ENCODE data around the gene ATXN1.

- TF ChIP-seq, protein P1, sequence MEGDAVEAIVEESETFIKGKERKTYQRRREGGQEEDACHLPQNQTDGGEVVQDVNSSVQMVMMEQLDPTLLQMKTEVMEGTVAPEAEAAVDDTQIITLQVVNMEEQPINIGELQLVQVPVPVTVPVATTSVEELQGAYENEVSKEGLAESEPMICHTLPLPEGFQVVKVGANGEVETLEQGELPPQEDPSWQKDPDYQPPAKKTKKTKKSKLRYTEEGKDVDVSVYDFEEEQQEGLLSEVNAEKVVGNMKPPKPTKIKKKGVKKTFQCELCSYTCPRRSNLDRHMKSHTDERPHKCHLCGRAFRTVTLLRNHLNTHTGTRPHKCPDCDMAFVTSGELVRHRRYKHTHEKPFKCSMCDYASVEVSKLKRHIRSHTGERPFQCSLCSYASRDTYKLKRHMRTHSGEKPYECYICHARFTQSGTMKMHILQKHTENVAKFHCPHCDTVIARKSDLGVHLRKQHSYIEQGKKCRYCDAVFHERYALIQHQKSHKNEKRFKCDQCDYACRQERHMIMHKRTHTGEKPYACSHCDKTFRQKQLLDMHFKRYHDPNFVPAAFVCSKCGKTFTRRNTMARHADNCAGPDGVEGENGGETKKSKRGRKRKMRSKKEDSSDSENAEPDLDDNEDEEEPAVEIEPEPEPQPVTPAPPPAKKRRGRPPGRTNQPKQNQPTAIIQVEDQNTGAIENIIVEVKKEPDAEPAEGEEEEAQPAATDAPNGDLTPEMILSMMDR (IDR thresholded peaks at IDR 0.05; ENCODE audit: low read depth, low read length) = no peak
- TF ChIP-seq EZH2phosphoT487 (IDR thresholded peaks at IDR 0.05; ENCODE audit: low read depth) = no peak
Observed at GRCh38 chr6:16619777-16620176, 141.5 kb downstream of the ATXN1 start.
